AG04450 (cell line): ENCODE results near the gene POP4. TPM values are rescaled to one million over a fixed set of nuclear protein-coding genes. Genes with fewer than 3 reads are reported as not detected.

Experiments used
- CTCF ChIA-PET: fragments of 300-600, 350-600 bp; formaldehyde crosslinking; extraction: SDS; loops from one replicate; lab custom pipeline; 2022; ENCODE audit warnings: antibody characterized with exemption, inconsistent platforms; lab: Charles Lee
- POLR2A ChIA-PET: fragments of 350-600 bp; formaldehyde crosslinking; extraction: SDS; loops from one replicate; lab custom pipeline; 2021; ENCODE audit warnings: antibody characterized with exemption, inconsistent platforms; lab: Yijun Ruan, JAX
- DNase-seq: peaks from one replicate; pipeline ENCODE4 v3.0.0-alpha.2; 2011; ENCODE audit warnings: low read depth, low spot score
- H3K27ac ChIP-seq: one replicate; pipeline ENCODE4 v1.5.1; 2012; ENCODE audit warnings: low read depth, low read length, control low read depth
- H3K27me3 ChIP-seq: one replicate; pipeline ENCODE4 v1.6.0; 2012; ENCODE audit warnings: low read length; ENCODE audit not compliant: control insufficient read depth, insufficient read depth
- H3K4me3 ChIP-seq: 2 replicates; pipeline ENCODE4 v1.5.1; 2011; ENCODE audit warnings: mild to moderate bottlenecking, low read depth, low read length, control low read depth
- H3K9me3 ChIP-seq: 2 replicates; pipeline ENCODE4 v1.5.1; 2012; ENCODE audit warnings: low read length; ENCODE audit not compliant: control insufficient read depth, insufficient read depth
- polyA plus RNA-seq: library from polyadenylated mRNA; depleted of rRNA; stranded (reverse); fragments of >200 nt; gene quantifications from 2 replicates; pipeline ENCODE4 v1.2.3, GENCODE V29; 2011
- TF ChIP-seq, protein P1 (sequence below): IDR thresholded peaks from 2 replicates; pipeline ENCODE4 v1.5.1; 2011; ENCODE audit warnings: low read depth, low read length, control low read depth, inconsistent platforms

POP4 gene
- polyA plus RNA-seq, 1 experiment, result 87.4 TPM

DNA sequence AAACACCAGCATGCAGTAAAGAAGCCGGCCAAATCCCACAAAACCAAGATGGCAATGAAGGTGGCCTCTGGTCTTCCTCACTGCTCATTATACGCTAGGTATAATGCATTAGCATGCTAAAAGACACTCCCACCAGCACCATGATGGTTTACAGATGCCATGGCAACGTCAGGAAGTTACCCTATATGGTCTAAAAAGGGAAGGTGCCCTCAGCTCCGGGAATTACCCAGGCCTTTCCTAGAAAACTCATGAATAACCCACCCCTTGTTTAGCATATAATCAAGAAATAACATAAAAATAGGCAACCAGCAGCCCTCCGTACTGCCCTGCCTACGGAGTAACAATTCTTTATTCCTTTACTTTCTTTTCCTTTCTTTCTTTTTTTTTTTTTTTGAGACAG lies 38.1 kb downstream of the POP4 start:
- Histone ChIP-seq H3K27me3 (peaks cover 5% of the 10 kb centered on the region), H3K9me3 (no peaks in the 10 kb centered on the region), H3K27ac (no peak overlapping the region), H3K4me3 (no peak overlapping the region)
- ChIA-PET POLR2A (no interaction called here), CTCF (interaction anchor here (2.4 kb wide), 1 partner anchor 50 kb away, joined by 13 read pairs; no protein-coding TSS in a partner anchor)
- TF ChIP-seq, protein P1, sequence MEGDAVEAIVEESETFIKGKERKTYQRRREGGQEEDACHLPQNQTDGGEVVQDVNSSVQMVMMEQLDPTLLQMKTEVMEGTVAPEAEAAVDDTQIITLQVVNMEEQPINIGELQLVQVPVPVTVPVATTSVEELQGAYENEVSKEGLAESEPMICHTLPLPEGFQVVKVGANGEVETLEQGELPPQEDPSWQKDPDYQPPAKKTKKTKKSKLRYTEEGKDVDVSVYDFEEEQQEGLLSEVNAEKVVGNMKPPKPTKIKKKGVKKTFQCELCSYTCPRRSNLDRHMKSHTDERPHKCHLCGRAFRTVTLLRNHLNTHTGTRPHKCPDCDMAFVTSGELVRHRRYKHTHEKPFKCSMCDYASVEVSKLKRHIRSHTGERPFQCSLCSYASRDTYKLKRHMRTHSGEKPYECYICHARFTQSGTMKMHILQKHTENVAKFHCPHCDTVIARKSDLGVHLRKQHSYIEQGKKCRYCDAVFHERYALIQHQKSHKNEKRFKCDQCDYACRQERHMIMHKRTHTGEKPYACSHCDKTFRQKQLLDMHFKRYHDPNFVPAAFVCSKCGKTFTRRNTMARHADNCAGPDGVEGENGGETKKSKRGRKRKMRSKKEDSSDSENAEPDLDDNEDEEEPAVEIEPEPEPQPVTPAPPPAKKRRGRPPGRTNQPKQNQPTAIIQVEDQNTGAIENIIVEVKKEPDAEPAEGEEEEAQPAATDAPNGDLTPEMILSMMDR, result no peak
- no peak for DNase-seq

DNA sequence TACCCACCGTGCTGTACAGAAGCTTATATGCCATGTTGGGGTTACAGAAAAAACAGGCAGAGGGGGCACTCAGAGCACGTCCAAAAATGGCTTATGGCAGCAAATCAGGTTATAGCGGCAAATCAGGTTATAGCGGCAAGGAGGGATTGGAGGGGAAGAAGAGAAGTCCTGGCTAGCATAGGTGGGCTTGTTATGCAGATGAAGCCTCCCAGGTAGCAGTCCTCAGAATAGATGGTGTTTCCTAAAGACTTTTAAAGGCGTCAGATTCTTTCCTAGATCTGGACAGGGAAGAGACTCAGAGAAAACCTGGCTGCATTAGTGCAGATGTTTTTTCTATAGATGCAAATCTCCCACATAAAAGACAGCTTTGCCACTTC lies 39.4 kb downstream of the POP4 start:
- Histone ChIP-seq H3K27me3 (peaks cover 5% of the 10 kb centered on the region), H3K9me3 (no peaks in the 10 kb centered on the region), H3K27ac (no peak overlapping the region), H3K4me3 (no peak overlapping the region)
- no peak for DNase-seq
- CTCF ChIA-PET, result interaction anchor here (1.3 to 2.4 kb wide), 2 partner anchors 49 to 71 kb away, joined by 8 to 13 read pairs; no protein-coding TSS in a partner anchor
- TF ChIP-seq, protein P1, result no peak
- POLR2A ChIA-PET, result no interaction called here

DNA sequence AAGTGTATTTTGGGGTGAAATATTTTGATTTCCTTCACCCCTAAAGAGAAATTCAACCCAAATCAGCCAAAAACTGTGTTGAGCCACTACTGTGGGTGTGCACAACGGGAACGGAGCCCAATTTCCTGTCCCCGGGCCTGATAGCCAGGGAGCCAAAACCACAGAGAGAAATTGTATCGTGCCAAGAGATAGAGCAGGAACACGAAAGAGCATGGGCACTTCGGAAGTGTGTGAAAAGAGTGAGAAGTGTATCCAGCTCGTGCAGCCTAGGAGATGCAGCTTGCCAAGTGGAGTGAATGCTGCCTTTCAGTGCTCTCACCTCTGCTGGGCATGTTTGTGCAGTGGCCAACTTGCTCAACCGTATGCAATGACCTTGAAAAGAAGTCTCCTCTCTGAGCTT lies 39.8 kb downstream of the POP4 start:
- CTCF ChIA-PET, result interaction anchor here (0.6 to 2.4 kb wide), 5 partner anchors 12 to 70 kb away, joined by 3 to 13 read pairs (median 8); no protein-coding TSS in a partner anchor
- Histone ChIP-seq H3K4me3 (no peak overlapping the region), H3K9me3 (no peaks in the 10 kb centered on the region), H3K27me3 (peaks cover 5% of the 10 kb centered on the region), H3K27ac (no peak overlapping the region)
- POLR2A ChIA-PET, result no interaction called here
- TF ChIP-seq, protein P1, result no peak
- DNase-seq, result no peak

DNA sequence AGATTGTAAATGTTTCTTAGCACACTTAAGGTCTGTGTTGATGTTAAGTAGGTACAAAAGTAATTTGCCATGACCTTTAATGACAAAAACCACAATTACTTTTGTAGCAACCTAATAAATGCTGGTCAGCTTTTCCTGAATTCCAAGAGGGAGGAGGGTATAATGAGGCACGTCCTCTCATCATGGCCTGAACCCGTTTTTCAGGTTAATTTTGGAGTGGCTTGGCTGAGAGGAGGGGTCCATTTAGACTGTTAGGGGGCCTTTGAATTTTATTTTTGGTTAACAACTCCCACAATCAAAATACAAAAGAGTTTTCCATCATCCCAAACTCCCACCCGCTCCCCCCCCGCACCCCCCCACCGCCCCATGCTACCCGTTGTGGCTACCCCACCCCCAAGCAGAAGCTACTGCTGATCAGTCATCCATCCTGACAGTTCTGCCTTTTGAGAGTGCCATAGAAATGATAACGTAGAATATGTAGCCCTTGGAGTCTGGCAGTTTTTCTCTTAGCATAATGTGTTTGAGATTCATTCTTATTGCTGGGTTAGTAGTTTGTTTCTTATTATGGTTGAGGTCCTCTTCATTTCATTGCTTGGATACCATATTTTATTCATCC lies 44.8 kb downstream of the POP4 start:
- Histone ChIP-seq H3K27me3 (peaks cover 5% of the 10 kb centered on the region), H3K4me3 (no peak overlapping the region), H3K9me3 (no peaks in the 10 kb centered on the region), H3K27ac (no peak overlapping the region)
- CTCF ChIA-PET, result no interaction called here
- POLR2A ChIA-PET, result no interaction called here
- DNase-seq, result no peak
- TF ChIP-seq, protein P1, result no peak

DNA sequence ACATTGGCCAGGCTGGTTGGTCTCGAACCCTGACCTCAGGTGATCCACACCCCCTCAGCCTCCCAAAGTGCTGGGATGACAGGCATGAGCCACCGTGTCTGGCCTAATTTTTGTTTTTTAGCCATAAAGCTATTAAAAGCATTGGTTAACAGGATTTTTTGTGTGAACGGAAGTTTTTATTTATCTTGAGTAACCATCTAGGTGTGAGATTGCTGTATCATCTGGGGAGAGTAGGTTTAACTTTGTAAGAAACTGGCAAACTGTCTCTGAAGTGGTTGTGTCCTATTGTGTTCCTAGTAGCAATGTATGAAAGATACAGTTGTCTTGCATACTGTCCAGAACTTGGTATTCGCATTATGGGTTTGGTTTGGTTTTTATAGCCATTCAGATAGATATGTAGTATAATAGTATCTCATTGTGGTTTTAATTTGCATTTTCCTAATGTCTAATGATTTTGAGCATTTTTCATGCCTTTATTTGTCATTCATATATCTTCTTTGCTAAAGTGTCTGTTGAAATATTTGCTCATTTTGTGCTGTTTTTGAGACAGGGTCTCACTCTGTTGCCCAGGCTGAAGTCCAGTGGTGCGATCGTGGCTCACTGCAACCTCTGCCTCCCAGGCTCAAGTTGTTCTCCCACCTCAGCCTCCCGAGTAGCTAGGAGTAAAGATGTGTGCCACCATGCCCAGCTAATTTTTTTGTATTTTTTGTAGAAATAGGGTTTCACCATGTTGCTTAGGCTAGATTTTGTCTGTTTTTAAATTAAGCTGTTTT lies 45.7 kb downstream of the POP4 start:
- no peaks in the 10 kb centered on the region for H3K9me3 ChIP-seq
- H3K27ac ChIP-seq, result no peak overlapping the region
- H3K4me3 ChIP-seq, result no peak overlapping the region
- TF ChIP-seq, protein P1, result no peak
- POLR2A ChIA-PET, result no interaction called here
- CTCF ChIA-PET, result no interaction called here
- H3K27me3 ChIP-seq, result peaks cover 7% of the 10 kb centered on the region
- no peak for DNase-seq
